GM19328 (cell line): ENCODE measurements around the gene TLX2.
"Not testable (repeated sequence)": the region's sequence is repeated elsewhere in the genome, so short reads cannot be mapped to it uniquely, and the experiment has no call there.

Source experiments
- ATAC-seq: cut with Tn5 transposase; IDR thresholded peaks from one replicate; pipeline ENCODE4 v1.9.1; 2021; ENCODE audit warnings: mild to moderate bottlenecking, moderate library complexity; ENCODE audit not compliant: unreplicated experiment

TLX2 gene

DNA sequence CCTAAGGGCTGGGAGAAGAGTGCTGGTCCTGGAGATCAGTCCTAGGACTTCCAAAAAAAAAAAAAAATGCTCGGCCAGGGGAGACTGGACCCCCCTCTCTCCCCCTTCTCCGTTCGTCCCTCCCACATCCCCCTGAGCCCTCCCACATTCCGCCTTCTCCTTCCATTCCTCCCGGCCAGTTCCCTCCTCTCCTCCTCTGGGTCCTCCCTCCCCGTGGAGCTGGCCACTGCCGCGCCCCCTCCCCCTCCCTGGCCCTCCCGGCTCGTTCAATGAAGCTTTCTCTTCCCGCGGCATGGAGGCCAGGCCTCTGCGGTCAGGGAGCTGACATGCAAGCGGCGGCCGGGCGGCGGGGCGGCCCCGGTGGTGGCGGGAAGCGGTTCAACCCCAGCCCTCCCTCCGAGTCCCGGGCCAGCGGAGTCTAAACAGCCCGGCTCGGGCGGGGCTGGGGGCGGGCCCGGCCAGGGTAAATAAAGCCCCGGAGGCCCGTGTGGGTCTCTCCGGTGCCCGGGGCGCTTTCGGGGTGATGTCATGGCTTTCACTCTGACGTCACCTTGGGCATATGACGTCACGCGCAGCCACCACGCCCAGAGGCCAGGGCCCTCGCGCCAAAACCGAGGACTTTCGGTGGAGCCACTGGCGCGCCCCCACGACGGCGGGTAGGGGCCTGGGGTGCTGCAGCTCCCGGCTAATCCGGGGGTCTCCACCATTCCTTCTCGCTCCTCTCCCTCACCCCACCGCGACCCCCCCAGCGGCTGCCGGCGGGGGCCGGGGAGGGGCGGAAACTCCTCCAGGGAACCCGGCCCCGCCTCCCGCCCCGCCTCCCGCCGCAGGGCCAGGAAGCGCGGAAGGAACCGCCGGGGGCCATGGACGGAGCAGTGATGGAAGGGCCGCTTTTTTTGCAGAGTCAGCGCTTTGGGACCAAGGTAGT lies 39.9 kb downstream of the TLX2 start, which contains the start of the genes DOK1 and LOXL3:
TSS of gene DOK1 (plus strand) at position 829 of the 928 bp plus-strand sequence. CDS start at position 864, 35 bp downstream.
TSS of gene LOXL3 (minus strand) at position 51 of the 928 bp plus-strand sequence. CDS start 1,308 bp downstream, outside the sequence.
- ATAC-seq, result peak; percentile 56

GRCh38 chr2:74554820-74555531 lies 40.7 kb downstream of the TLX2 start:
- ATAC-seq, result peak; percentile 35

- no peak for ATAC-seq
Observed at GRCh38 chr2:74555610-74556103, 41.4 kb downstream of the TLX2 start.

GRCh38 chr2:74556159-74556558 lies 41.9 kb downstream of the TLX2 start:
- ATAC-seq, result no peak

DNA sequence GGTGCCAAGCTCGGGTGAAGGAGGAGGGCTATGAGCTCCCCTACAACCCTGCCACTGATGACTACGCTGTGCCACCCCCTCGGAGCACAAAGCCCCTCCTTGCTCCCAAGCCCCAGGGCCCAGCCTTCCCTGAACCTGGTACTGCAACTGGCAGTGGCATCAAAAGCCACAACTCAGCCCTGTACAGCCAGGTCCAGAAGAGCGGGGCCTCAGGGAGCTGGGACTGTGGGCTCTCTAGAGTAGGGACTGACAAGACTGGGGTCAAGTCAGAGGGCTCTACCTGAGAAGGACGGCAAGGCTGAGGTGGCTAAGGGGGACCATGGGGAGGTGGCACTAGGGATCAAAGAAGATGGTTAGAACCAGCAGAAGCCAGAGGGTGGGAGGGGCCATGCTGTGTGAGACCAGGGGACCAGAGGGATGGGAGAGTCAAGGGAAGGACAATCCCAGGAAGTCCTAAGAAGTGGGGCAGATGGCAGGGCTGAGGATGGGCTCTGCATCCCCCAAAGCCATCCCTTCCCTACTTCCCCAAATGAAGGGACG lies 42.7 kb downstream of the TLX2 start:
- no peak for ATAC-seq

- ATAC-seq, result no peak
Observed at GRCh38 chr2:74558284-74559230, 44.3 kb downstream of the TLX2 start.

DNA sequence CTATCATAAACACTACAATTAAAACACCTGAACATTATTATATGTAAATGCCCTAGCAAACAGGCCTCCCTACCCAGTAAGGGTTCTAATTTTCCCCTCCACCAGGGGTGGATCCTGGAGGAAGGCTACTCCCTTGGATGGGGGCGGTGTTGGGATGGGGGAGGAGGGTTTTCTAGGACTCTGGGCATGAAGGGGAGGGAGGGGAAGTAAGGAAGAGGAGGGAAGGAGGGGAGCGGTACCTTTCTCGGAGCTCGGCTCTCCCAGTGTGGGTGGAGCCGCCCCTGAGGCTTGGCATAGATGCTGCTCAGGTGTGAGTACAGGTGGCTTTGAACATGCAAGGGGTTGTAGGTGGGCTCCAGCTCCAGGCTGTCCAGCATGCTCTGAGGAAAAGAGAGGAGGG lies 45.7 kb downstream of the TLX2 start:
- no peak for ATAC-seq

- no peak for ATAC-seq
Observed at GRCh38 chr2:74560591-74560990, 46.3 kb downstream of the TLX2 start.

DNA sequence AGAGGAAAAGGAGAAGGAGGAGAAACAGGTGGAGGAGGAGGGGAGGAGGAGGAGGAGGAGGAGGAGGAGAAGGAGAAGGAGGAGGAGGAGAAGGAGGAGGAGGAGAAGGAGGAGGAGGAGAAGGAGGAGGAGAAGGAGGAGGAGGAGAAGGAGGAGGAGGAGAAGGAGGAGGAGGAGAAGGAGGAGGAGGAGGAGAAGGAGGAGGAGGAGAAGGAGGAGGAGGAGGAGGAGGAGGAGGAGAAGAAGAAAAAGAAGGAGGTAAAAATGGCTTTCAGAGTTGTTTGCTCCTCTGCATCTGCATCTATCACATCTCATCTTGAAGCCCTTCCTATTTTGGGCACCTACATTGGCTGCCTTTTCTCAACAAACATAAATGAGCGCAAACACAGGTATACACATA lies 46.8 kb downstream of the TLX2 start:
- not testable (repeated sequence) for ATAC-seq

GRCh38 chr2:74562126-74562775 lies 48.0 kb downstream of the TLX2 start:
- ATAC-seq, result no peak

DNA sequence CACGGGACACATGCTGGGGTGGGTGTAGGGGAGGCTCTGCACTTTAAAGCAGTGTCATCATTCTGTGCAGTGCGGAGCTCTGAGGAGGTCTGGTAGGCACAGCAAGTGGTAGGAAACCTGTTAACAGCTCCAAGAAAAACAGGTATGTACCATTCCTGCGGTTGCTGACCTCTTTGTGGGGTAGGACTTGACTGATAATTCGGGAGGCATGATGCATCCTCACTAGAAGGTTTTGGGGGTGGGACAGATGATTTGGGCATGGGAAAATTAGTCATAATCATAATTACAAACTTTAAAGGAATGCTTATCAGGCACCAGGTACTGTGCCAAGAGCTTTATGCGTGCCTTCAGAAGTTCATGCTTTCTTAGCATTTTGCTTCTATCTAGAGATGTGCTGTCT lies 50.0 kb downstream of the TLX2 start:
- ATAC-seq, result no peak

- no peak for ATAC-seq
Observed at GRCh38 chr2:74566076-74566753, 52.0 kb downstream of the TLX2 start.

- ATAC-seq, result no peak
Observed at GRCh38 chr2:74566754-74567085, 52.5 kb downstream of the TLX2 start.
